ENCODE measurements around the gene ACOX3.
"Not testable (repeated sequence)": the region's sequence is repeated elsewhere in the genome, so short reads cannot be mapped to it uniquely, and the experiment has no call there.

ACOX3 gene

DNA sequence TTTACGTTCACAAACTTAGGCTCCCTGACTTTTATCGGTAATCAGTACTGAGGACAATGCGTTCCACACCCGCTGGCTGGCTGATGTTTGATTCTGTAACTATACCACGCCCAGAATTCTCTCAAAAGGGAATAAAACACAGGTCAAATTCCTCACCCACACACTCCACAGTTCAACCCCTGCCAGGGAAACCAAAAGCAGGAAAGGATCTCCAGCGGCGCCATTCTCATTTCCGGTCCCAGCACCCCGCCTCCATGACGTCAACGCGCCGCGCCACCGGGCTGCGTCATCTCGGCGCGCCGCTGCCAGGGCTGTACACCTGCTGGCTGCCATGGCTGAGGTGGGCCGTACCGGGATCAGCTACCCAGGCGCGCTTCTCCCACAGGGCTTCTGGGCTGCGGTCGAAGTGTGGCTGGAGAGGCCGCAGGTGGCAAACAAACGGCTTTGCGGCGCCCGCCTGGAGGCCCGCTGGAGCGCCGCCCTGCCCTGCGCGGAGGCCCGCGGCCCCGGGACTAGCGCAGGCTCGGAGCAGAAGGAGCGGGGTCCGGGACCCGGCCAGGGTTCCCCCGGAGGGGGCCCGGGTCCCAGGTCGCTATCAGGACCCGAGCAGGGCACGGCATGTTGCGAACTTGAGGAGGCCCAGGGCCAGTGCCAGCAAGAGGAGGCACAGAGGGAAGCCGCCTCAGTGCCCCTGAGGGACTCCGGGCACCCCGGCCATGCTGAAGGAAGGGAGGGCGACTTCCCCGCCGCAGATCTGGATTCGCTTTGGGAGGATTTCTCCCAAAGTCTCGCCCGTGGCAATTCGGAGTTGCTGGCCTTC, at the start of gene ACOX3, which contains the start of gene TRMT44:
Gene ACOX3, minus strand, starts transcription at position 232 of the 820 bp plus-strand sequence. CDS start 24,202 bp downstream, outside the sequence.
Gene TRMT44, plus strand, starts transcription at position 286 of the 820 bp plus-strand sequence. Its CDS starts 46 bp downstream, at position 332.
- DNase-seq: peak; percentile 91 to 95 (median 93)

DNA sequence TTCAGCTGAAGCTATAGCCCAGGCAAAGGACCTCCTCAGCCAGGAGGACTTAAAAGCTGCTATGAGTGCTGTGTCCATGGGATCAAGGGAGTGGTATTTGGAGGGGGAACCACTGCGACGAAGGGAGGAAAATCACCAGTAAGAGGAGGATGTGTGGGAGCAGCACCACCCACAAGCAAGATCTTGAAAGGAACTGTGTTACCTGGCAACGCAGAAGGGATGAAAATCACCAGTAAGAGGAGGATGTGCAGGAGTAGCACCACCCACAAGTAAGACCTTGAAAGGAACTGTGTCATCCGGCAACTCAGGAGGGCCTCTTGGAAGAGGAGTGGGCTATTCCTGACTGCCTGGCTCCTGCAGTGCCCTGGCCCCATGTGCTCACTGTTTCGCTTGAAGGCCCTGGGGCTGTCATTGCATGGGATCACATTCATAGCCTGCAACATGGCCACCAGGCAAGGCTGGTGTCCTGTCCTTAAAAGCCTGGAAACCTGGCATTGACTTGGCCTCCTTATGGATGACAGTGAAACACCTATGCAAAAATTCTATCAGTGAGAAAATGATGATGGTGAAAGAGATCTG, 48.4 kb upstream of the ACOX3 start:
- no peak for DNase-seq

DNA sequence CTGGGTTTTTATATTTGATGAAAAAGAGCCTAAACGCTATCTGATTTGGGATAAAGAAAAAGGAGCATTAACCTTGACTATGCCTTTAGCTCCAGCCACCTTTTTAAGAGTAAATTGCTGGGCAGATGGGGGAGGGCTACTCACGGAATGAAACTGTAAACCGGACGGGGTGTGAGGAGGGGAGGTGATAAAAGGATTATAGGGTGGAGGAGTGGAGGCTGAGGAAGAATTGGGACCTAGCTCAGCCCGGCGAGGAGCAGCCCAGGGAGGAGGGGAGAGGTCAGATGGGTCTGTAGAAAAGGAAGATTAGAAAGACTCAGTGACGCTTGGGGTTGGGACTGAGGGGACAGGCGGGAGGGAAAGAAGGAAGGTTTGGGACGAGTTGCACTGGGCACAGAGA, 46.1 kb upstream of the ACOX3 start:
- DNase-seq: not testable (repeated sequence)

DNA sequence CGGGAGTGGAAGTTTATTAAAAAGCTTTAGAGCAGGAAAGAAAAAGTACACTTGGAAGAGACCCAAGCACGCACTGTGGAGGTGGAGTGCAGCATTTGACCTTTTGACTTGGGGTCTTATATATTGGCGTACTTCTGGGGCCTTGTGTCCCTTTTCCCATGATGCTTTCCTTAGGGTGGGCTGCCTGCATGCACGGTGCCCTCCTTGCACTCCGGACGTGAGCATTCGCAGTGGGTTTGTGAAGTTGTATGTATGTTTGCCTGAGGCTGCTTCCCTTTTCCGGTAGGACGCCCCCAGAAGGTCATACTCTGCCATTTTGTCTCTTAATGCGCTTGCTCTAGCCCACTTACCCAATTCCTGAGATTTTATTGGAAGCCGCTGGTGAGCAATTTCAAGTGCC, 39.7 kb upstream of the ACOX3 start:
- no peak for DNase-seq

DNA sequence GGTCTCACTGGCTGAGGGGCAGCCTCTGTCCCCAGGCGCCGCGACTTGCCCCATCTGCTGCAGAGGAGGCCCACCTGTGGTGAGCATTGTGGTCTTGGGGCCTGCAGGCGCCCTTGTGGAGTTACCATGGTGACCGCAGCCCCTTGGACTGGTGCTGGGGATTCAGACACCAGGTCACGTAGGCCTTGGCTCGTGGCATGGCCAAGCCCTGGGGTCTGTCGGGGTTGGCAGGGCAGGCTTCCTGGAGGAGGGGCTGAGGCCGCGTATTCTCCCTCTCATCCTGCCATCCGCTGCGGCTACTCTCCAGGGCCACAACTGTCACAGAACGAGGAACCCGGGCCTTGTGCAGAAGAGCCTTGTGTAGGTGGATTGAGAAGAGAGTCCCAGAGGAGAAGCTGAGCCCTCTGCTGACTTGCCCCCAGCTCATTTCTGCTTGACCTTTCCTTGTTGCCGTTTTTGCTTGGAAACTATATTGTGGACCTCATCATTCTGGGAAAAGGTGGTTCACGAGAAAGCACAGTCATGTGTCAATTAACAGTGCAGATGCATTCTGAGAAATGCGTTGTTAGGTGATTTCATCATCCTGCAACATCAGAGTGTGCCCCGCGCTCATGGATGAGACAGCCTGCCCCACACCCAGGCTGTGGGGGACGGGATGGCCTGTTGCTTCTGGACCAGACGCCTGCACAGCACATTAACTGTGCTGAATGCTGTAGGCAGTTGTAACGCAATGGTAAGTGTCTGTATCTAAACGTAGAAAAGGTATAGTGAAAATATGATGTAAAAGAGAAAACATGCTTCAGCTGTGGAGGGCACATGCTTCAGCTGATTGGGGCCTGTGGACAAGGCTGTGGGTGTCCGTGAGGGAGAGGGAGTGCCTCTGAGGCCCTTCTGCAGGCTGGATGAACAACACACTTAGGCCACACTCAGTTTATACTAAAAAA, 38.5 kb upstream of the ACOX3 start:
- no peak for DNase-seq

DNA sequence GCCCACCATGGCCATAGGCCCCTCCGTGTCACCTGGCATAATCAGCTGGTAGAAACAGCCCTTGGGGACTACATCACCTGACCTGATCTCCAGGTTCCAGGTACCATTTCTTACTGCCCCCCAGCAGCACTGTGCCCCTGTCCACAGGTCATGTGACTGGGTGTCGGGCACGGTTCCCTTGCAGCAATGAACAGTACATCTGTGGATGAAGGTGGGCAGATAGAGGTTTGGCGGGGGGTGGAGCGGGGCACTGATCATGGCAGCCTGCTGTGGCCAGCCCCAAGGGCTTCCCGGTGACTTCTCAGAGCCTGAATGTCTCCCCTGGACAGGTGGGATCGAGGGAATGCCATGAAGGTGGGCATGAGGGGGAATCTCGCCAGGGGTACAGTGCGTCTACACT, 37.8 kb upstream of the ACOX3 start:
- no peak for DNase-seq

DNA sequence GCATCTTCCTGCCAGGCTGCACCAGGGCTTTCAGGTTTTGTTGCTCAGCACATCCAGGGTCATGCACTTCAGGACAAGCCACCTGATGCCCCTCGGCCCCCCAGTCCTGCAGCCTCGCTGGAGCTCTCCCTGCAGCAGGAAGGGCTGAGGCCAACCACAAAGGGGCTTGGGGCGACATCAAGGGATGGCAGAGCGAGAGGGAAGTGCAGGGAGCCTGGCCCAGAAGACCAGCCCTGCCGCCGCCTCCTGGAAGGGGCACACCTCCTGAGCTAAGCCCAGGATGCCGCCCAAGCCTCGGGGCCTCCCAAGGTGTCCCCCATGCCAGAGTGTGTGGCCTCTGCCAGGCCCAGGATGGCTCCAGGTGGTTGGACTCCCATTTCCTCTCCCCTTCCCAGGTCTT, 37.2 kb upstream of the ACOX3 start:
- DNase-seq: no peak

DNA sequence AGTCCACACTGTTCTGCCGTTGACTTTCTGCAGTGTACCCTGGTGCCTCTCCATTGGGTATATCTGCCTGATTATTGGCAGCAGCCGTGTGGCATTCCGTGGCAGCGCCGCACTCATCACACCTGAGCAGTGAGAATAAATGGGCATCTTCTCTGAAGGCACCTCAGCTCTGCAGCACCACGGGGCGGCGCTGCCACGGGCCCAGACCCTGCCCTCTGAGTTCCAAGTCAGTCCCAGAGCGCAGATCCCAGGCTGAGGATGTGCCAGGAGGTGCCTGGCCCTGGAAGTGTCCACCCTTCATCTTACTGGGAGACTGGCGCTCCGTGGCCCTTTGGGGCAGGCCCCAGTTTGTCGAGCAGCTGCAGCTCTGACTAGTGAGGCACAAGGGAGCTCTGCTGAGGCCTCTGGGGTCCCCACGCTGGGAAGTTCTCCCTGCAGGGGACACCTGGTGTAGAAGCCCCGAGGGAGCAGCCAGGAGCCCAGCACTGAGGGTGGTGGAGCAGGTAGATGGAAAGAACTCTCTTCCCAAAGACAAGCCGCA, 36.6 kb upstream of the ACOX3 start:
- DNase-seq: no peak

DNA sequence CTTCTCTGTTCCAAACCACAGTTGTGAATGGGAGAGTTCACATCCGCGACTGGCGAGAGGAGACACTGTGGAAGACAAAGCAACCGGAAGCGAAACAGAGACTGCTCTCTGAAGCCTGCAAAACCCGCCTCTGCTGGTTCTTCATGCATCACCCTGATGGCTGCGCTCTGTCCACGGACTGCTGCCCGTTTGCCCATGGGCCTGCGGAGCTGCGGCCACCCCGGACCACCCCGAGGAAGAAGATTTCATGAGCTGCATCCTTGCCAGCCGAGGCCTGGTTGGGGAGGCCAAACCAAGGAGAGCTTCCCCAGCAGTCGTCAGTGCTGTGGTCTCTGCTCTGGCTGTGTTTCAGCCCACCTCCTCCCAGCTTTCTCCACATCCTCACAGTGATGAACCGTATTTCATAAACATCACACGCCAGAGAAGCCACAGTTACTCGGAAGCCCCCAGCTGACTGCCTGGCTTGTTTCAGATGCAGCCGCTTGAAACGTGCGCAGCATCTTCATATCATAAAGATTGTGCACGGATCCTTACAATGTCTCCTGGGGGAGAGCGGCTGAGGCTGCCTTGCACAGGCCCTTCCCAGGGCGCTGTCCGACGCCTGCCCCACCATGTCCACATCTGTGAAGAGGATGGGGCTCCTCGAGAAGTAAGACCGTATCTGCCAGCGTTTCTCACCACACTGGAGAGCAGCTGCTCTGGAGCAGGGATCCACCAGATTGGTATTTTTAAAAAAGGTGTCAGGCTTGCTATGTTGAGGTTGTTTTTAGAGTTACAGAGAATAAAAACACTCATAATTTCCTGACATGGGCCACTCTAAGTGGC, 35.4 kb upstream of the ACOX3 start:
- DNase-seq: no peak

DNA sequence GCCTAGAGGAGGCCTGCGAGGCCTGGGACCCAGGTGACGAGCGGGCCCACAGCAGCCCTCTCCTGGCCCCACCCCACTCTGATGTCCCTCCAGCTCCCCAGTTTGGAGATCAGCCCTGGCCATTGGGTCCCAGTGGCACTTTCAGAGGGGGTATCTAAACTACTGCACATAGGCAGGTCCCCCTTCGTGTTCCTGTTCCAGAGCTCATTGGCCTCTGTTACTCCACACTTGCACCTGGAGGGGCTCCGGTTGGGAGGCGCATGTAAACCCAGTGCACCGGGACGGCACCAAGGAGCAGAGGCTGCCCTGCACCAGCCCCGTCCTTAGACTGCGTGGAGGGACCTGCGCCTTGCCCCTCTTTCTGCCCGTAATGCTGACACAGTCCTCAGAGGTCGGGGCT, 34.3 kb upstream of the ACOX3 start:
- no peak for DNase-seq

DNA sequence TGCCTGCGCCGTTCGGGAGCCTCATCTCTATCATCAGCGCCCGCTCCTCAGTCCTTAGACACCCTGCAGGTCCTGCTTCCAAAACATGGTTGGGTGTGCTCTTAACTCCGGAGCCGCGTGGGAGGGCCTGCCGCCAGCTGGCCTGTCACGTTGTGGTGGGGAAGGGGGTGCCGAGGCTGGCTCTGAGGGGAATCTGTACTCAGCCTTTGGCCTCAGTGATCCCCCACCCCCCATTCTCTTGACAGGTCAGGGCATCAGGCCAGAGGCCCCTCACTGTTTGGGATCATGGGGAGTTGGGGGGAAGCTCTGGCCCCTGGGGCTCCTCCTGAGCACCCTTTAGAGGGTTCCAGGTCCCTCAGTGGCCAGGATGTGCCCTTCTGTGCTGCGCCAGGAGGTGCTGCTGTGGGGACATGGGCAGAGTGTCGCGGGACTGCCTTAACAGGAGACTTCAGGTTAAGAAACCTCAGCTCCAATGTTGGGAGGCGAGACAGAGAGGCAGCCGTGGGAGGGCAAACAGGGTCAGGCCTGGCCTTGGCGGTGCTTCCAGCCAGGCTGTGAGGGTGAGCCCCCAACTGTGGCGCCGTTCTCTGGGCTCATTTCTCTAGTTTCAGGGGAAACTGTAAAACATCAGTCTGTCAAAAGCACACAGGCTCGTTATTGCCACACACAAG, 33.5 kb upstream of the ACOX3 start:
- no peak for DNase-seq

DNA sequence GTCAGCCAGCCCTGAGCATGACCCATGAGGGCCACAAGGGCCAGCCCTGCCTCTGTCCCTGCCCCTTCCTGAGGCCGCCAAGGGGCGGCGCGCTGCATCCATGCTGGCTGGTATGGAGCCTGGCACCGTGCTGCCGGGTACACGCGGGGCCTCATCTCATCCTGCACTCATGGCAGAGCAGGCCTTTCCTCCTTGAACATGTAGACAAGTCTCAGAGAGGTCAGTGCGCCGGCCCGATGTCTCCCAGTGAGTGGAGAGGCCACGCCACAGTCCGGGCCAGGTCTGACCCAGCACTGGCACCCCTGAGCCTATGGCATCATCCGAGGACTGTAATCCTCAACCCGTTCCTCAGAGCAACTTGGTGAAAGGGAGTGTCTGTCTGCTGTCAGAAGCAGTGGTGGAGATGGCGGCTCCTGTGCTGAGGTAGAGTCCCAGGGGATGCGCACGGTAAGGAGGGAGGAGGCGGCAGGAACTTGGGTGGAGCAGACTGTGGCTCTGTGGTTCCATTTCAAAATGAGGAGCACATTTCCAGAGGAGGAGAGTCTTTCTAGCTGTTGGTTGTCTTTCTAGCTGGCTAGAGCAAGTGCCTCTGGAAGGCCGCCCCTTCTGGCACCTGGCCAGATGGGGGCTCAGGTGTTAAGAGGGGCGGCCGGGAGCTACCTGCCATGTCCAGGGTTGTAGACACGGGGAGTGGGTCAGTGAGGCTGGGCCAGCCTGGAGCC, 32.8 kb upstream of the ACOX3 start:
- DNase-seq: no peak

DNA sequence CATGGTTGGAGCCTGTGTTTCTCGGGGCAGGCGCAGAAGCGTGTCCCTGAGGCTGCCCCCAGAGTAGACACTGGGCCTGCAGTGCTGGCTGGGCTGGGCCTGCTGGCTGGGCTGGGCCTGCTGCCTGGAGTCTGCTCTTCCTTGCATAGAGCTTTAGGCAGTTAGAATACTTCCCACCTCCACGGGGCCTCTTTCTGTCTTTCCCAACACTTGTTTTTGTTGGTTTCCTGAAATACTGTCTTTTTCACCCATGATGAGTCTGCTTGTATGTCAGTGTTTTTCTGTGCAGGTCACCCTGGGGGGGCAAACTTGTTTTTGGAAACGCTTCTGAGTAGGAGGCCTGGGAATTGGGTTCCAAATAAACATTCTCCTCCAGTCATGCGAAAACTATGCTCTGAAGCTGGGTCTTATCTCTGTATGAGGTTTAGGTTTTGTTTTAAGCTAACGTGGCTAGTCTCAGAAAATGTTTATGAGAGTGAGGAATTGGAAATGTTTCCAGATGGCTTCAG, 32.2 kb upstream of the ACOX3 start:
- no peak for DNase-seq

DNA sequence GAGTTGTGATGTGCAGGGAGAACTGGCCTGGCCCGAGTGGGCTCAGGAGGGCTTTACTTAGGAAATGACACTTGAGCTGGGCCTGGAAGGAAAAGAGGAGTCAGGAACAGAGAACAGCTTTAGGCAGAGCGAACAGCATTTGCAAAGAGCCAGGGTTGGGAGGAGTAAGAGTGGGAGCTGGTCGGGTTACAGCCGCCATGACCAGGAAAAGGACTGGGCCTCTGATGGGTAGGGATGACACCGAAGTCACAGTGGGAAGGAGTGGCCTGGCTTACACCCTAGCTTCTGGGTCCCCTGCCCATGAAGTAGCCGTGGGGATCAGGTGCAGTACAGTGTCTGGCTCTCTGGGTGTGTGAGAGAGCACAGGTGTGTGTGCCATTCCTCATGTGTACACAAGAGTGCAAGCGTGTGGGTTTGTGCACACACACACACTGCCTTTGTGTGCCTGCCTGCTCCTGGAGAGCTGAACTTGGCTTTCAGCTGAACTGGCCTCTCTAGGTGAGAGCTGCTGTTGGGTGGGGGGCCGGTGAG, 31.7 kb upstream of the ACOX3 start:
- no peak for DNase-seq

DNA sequence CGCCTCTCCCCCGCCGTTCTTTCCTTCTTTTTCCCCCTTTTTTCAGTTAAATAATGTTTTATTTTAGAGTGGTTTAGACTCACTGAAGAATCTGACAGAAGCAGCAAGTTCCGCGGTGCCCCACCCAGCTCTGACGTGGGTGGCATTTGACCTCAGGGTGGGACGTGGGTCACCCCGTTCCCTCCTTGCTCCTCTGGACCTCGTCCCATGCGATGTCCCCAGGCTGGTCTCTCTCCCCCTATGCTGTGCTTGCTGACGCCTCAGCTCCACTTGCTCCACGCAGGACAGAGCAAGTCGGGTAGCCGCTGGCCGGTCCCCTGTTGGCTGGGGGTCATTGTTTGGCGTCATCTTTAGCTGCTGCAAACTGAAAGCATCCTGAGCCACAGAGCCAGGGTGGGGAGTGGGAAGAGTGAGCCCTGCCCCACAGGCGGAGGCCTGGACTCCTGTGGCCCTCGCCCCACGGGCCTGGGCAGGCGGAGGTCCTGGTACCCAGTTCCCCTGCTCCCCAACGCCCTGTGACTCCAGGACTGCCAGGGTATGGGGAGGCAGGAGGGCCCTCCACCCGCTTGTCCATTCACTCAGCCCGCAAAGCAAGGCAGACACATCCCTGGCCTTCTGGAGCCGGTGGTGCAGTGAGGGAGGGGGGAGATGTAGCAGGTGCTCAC, 30.8 kb upstream of the ACOX3 start:
- DNase-seq: no peak

DNA sequence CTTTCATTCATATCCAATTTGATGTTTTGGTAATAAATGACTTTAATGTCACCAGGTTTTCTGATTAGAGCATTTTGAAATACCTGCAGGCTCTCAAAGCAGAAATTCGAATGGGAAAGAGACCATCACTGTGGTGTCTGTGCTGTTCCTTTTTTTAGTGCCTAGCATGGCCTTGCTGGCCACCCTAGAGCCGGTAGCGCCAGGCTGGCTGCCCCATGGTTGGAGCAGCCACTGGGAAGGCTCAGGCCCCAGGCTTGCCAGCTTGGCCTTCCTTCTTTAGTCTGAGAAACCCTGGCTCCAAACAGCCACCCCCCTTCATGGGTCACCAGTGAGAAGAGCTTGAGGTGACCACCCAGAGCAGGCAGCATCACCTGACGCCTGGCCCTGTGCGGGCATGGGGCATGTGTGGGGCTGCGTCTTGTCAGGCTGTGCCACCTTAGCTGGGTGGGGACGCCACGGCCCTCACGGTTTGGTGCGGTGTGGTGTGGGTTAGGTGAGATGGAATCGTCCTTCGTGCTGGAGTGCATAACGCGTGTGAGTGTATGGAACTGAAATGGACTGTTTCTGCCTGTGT, 30.0 kb upstream of the ACOX3 start:
- DNase-seq: no peak

DNA sequence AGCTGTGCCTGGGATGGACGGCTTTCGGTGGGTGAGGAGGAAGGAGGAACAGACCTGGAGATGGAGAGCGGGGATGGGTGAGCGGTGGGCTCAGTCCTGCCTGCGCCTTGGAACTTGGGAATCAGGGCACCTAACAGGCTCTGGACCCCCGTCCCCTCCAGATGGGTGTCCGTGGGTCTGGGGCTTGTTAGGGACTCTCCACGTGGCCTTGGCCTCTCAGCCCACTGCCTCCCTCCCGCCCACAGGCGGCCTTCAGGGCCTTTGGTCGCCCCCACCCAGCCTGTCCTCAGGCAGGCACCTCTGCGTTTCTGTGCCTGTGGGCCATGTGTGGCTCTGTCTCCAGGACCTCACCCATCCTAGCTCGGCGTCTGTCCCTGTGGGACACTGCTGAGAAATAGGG, 29.0 kb upstream of the ACOX3 start:
- no peak for DNase-seq

DNA sequence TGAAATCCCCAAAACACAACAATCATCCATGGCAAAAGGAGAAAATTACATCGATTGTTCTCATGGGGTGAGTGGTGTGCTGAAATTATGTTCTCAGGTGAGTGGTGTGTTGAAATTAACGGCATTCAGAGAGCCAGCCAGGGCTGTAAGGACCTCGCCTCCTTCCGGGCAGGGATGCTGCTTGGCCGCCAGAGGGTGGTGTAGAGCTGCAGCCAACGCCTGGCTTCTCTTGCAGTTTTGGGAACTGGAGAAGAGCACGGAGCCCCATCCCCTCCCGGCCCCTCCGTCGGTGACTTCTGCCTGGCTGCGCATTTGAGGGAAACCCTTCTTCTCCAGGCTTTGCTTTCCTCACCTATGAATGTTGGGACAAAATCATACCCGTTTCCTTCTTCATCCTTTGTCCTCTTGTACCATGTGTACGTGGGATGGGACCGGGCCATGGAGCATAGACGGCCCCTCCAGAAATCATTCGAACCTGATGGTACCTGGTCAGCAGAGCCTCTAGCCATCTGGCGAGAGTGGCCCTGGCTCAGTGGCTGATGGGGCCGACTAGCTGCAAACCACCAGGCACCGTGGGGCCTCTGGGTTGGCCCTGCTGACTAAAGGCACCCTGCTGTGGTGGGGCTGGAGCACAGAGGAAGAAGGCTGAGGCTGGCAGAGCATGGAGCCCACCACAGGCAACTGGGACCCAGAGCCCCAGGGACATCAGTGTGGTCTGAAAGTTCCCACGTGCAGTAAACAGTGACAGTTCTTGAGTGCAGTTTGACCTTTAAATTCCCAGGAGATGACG, 28.4 kb upstream of the ACOX3 start:
- DNase-seq: peak; percentile 4 to 38 (median 15)

DNA sequence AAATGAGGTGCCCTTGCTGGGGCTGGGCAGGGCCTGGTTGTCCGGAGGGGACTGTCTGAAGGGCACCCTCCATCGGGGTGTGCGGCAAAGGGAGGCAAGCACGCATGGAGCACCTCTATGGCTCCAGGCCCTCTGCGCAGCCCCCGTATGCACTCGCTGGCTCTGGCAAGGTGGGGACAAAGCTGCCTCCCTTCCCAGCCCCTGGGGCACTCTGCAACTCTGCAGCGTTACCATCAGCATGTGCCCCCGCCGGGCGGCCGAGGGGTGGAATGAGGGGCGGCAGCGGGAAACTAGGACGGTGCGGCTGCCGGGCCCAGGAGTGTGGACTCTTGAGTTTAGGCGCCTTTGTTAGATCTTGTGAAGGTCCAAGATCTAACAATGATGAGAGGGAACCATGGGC, 26.5 kb upstream of the ACOX3 start:
- DNase-seq: no peak
